PFSK-1 (cell line): ENCODE data around the gene MINDY4B.

Source experiments
- FOXP2 ChIP-seq: optimal IDR thresholded peaks from 2 replicates; pipeline ENCODE3; 2011; ENCODE audit warnings: borderline replicate concordance, control low read depth, inconsistent platforms; ENCODE audit not compliant: insufficient read depth; ENCODE audit errors: extremely low read length, extremely low read depth
- POLR2AphosphoS5 ChIP-seq: IDR thresholded peaks from 2 replicates; pipeline ENCODE4 v1.6.1; 2012; ENCODE audit warnings: low read depth, mild to moderate bottlenecking, control low read depth, low read length, moderate library complexity
- SIN3A ChIP-seq: IDR thresholded peaks from 2 replicates; pipeline ENCODE4 v1.6.1; 2012; ENCODE audit warnings: mild to moderate bottlenecking, low read length, moderate library complexity, borderline replicate concordance; ENCODE audit not compliant: insufficient read depth
- TAF1 ChIP-seq: IDR thresholded peaks from 2 replicates; pipeline ENCODE4 v1.6.1; 2012; ENCODE audit warnings: low read length, control low read depth, borderline replicate concordance; ENCODE audit not compliant: insufficient read depth
- TF ChIP-seq, protein P1 (sequence below), 2 experiments: IDR thresholded peaks; 2 replicates each; pipeline versions ENCODE4 v1.6.1 to v1.8.0; 2011 to 2012; ENCODE audit warnings: low read depth in 2 of 2, low read length in 2 of 2, control low read depth in 1 of 2, inconsistent platforms in 1 of 2, mild to moderate bottlenecking in 1 of 2, moderate library complexity in 1 of 2; ENCODE audit not compliant: insufficient read depth in 1 of 2

The MINDY4B gene

DNA sequence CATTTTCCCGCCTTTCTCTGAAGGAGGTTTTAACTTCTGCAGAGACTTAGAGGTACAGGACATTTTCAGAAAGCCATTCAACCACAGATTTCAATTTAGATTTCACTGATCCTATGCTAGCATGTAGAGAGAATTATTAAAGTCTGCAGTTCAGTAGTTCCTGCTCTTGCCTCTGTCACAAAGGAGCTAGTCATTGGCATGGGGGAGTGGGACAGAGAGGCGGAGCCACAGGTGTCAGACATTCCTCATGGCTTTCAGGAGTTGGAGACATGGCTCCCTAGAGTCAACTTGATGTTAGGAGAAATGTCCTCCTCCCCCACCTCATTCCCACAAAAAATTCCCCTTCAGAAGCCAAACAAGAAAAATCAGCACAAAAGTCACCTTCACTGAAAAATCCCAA is 76.2 kb downstream of the MINDY4B start:
- no peak for TF ChIP-seq FOXP2
- TF ChIP-seq, protein P1, sequence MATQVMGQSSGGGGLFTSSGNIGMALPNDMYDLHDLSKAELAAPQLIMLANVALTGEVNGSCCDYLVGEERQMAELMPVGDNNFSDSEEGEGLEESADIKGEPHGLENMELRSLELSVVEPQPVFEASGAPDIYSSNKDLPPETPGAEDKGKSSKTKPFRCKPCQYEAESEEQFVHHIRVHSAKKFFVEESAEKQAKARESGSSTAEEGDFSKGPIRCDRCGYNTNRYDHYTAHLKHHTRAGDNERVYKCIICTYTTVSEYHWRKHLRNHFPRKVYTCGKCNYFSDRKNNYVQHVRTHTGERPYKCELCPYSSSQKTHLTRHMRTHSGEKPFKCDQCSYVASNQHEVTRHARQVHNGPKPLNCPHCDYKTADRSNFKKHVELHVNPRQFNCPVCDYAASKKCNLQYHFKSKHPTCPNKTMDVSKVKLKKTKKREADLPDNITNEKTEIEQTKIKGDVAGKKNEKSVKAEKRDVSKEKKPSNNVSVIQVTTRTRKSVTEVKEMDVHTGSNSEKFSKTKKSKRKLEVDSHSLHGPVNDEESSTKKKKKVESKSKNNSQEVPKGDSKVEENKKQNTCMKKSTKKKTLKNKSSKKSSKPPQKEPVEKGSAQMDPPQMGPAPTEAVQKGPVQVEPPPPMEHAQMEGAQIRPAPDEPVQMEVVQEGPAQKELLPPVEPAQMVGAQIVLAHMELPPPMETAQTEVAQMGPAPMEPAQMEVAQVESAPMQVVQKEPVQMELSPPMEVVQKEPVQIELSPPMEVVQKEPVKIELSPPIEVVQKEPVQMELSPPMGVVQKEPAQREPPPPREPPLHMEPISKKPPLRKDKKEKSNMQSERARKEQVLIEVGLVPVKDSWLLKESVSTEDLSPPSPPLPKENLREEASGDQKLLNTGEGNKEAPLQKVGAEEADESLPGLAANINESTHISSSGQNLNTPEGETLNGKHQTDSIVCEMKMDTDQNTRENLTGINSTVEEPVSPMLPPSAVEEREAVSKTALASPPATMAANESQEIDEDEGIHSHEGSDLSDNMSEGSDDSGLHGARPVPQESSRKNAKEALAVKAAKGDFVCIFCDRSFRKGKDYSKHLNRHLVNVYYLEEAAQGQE (IDR thresholded peaks at IDR 0.05; ENCODE audit: insufficient read depth in 1 of 2, low read depth in 2 of 2, low read length in 2 of 2) = no peak
- no peak for TF ChIP-seq TAF1
- TF ChIP-seq SIN3A = no peak
- no peak for TF ChIP-seq POLR2AphosphoS5

DNA sequence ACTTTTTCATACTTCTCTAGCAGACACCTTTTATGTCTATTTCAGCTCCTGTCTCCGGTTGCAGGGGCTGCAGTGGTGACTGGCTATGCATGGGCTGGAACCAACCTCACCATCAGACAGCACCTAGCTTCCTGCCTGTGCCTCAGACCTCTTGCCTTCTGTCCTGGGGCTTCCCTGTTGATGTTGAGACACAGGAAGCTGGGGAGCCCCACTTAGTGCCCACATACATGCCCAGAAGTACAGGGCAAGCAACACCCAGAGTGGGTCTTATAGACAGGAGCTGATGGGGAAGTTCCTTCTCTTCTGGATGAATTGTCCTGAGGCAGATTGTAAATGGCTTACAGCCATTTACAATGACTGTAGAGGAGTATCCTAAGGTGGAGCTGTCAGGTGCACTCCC is 77.0 kb downstream of the MINDY4B start:
- TF ChIP-seq POLR2AphosphoS5 (no peak), FOXP2 (no peak), SIN3A (no peak), TAF1 (no peak)
- TF ChIP-seq, protein P1 (IDR thresholded peaks at IDR 0.05; ENCODE audit: insufficient read depth in 1 of 2, low read depth in 2 of 2, low read length in 2 of 2) = no peak

DNA sequence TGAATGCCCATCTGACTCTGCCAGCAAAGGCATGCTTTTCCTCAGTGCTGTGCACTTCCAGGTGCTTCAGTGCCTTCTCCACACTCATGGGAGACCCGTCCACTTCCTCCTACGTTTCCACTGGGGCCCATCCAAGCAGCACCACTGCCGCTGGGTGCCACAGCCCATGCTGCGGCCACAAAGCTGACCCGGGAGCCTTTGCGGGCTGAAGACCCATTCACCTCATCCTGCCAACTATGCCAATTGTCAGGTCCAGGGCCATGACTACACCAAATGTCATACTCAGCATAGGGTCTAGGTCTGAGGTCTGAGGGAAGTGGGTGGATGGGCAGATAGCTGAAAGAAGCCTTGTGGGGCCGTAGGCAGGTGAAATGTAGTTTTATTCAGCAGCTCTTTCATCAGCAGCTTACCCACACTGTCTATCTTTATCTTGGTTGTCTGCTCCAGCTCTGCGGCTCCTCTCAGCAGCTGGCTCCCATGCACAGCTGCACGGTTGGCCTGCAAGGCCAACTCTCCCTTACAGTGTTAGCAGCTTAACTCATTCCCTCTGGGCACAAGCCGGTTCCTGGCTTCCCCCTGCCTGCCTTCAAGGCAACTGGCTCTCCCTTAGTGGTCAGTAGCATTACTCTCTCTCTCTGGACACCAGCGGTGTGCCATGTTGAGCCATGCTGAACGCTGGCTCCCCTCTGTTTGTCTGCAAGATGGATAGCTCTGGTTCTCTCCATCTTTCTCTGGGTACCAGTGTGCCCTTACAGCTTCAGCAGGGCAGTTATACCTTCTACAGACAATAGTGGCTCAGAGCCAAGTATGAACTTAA is 78.6 kb downstream of the MINDY4B start:
- TF ChIP-seq SIN3A = no peak
- TF ChIP-seq, protein P1 (IDR thresholded peaks at IDR 0.05; ENCODE audit: insufficient read depth in 1 of 2, low read depth in 2 of 2, low read length in 2 of 2) = no peak
- no peak for TF ChIP-seq TAF1

DNA sequence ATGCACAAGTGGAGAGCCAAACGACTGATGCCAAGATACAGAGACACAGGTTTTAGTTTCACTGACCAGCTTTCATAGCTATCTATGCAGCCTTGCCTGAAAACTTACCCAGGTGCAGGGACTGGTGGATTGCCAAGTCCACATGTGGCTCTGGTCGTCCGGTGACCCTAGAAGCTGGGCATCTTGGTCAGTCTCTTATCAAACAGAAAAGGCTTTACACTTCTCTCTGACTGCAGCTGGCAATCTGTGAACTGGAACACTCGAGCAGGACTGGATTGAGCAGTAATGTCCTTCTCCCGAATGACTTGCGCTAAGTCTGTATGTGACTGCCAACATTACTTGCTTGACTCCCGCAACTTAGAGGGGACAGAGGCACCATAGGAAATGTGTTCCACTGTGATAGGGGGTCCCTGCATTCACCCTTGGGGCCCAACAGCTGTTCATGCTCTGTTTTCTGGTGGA is 79.3 kb downstream of the MINDY4B start:
- no peak for TF ChIP-seq TAF1
- TF ChIP-seq POLR2AphosphoS5 = no peak
- TF ChIP-seq SIN3A = no peak

DNA sequence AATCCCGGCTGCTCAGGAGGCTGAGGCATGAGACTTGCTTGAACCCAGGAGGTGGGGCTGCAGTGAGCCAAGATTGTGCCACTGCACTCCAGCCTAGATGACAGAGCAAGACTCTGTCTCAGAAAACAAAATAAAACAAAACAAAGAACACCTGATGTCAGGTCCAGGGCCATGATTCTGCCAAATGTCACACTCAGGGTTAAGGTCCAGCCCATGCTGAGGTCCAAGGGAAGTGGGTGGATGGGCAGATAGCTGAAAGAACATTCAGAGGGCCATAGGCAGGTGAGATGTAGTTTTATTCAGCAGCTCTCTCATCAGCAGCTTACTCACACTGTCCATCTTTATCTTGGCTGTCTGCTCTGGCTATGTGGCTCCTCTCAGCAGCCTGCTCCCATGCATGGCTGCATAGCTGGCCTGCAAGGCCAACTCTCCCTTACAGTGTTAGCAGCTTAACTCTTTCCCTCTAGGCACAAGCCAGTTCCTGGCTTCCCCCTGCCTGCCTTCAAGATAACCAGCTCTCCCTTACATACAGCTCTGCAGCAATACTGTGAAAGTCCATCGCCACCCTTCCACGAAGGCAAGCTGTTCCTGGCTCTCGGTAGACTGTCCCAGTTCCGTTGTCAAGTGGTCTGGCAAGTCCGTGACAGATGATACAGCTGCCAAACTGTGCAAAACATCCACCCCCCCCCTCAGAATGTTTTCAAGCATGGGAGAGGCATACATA is 79.9 kb downstream of the MINDY4B start:
- TF ChIP-seq SIN3A = no peak
- TF ChIP-seq, protein P1 (IDR thresholded peaks at IDR 0.05; ENCODE audit: insufficient read depth in 1 of 2, low read depth in 2 of 2, low read length in 2 of 2) = no peak
- no peak for TF ChIP-seq POLR2AphosphoS5
- TF ChIP-seq TAF1 = no peak
- TF ChIP-seq FOXP2 = no peak
